Esophagus squamous epithelium (tissue), 5 donors: ENCODE results near the gene HECTD4. TPM values are rescaled to one million over a fixed set of nuclear protein-coding genes. Genes with fewer than 3 reads are reported as not detected.
"Not testable (repeated sequence)": the region's sequence is repeated elsewhere in the genome, so short reads cannot be mapped to it uniquely, and the experiment has no call there.

Experiments
- DNase-seq: peaks from one replicate; lab custom pipeline; 2025; lab: John Stamatoyannopoulos, UW
- H3K27ac ChIP-seq, 4 donors: fragments of 200-600 bp; sonication (generic); one replicate each; pipeline ENCODE4 v1.5.1; 2016 to 2019; ENCODE audit warnings: mild to moderate bottlenecking in 1 of 4
- H3K27me3 ChIP-seq, 4 donors: fragments of 200-600 bp; sonication (generic); 1 replicate in 3 of 4; 2 replicates in 1 of 4; pipeline versions ENCODE4 v1.5.1 to v1.6.0; 2017 to 2021; ENCODE audit warnings: antibody characterized with exemption in 1 of 4
- H3K36me3 ChIP-seq, 3 donors: fragments of 200-600 bp; sonication (generic); one replicate each; pipeline ENCODE4 v1.5.1; 2016 to 2019
- H3K4me1 ChIP-seq, 3 donors: fragments of 200-600 bp; sonication (generic); one replicate each; pipeline ENCODE4 v1.5.1; 2017 to 2019
- H3K4me3 ChIP-seq, 4 donors: fragments of 200-600 bp; sonication (generic); 1 replicate in 3 of 4; 2 replicates in 1 of 4; pipeline ENCODE4 v1.5.1; 2016 to 2019; ENCODE audit warnings: mild to moderate bottlenecking in 2 of 4, moderate library complexity in 1 of 4
- H3K9me3 ChIP-seq, 3 donors: fragments of 200-600 bp; sonication (generic); one replicate each; pipeline ENCODE4 v1.5.1; 2016 to 2019
- POLR2A ChIP-seq, 4 donors: fragments of 450-650 bp; IDR thresholded peaks; one replicate each; pipeline ENCODE4 v1.6.1; 2017; ENCODE audit warnings: antibody characterized with exemption in 4 of 4, mild to moderate bottlenecking in 4 of 4, moderate library complexity in 3 of 4
- WGBS, 2 donors: methylation state at CpG; one replicate each; pipeline ENCODE4 v1.1.5; 2018; 5-methylcytosine and 5-hydroxymethylcytosine counted together
- intact Hi-C: fragments of 100-400 bp; cut with DNase I; formaldehyde crosslinking; loops from one replicate; pipeline ENCODE4 v1.15.0; 2022
- total RNA-seq, 4 donors: library from RNA; depleted of rRNA; stranded (reverse); fragments of >200 nt; gene quantifications; one replicate each; pipeline ENCODE4 v1.1.0, GENCODE V29; 2016
- TF ChIP-seq, protein P1 (sequence below), 6 experiments: fragments of 450-650 bp in 4 of 6; fragments of 200-600 bp in 2 of 6; sonication (generic) in 2 of 6; IDR thresholded peaks; one replicate each; pipeline ENCODE4 v1.5.1; 2016 to 2019; ENCODE audit warnings: antibody characterized with exemption in 6 of 6, mild to moderate bottlenecking in 4 of 6, moderate library complexity in 4 of 6
- donor health status: DM: yes; HTN: yes; CAD: no.

HECTD4 gene
- total RNA-seq, 4 donors from 2014 or later, result 15.4 to 53.4 (median 33.4) TPM

- peaks cover 24 to 59% (median 25%) of the 10 kb centered on the region in 3 donors for H3K4me1 ChIP-seq
- WGBS, 2 donors, result 3% methylated on average over 11 to 15 of the region's 31 CpGs
- intact Hi-C loops, result no loop called here
- H3K27ac ChIP-seq, result peak overlapping the region; percentile 95 to 99 (median 99)
- no peaks in the 10 kb centered on the region for H3K27me3 ChIP-seq
- H3K9me3 ChIP-seq, result no peaks in the 10 kb centered on the region
- no peak for DNase-seq
- H3K4me3 ChIP-seq, result peak overlapping the region; percentile 82 to 100 (median 96)
- TF ChIP-seq, protein P1, sequence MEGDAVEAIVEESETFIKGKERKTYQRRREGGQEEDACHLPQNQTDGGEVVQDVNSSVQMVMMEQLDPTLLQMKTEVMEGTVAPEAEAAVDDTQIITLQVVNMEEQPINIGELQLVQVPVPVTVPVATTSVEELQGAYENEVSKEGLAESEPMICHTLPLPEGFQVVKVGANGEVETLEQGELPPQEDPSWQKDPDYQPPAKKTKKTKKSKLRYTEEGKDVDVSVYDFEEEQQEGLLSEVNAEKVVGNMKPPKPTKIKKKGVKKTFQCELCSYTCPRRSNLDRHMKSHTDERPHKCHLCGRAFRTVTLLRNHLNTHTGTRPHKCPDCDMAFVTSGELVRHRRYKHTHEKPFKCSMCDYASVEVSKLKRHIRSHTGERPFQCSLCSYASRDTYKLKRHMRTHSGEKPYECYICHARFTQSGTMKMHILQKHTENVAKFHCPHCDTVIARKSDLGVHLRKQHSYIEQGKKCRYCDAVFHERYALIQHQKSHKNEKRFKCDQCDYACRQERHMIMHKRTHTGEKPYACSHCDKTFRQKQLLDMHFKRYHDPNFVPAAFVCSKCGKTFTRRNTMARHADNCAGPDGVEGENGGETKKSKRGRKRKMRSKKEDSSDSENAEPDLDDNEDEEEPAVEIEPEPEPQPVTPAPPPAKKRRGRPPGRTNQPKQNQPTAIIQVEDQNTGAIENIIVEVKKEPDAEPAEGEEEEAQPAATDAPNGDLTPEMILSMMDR (IDR thresholded peaks at IDR 0.05), result no peak
- peak in 1 of 4 donors; percentile 2 for TF ChIP-seq POLR2A (IDR thresholded peaks at IDR 0.05)
- no peaks in the 10 kb centered on the region for H3K36me3 ChIP-seq
Measured at GRCh38 chr12:112419297-112420133, 37.3 kb upstream of the HECTD4 start.

- Histone ChIP-seq H3K27me3 (no peaks in the 10 kb centered on the region), H3K4me3 (peak within 1 kb of the TSS; percentile 82 to 100 (median 96)), H3K36me3 (no peaks in the 10 kb centered on the region), H3K4me1 (peaks cover 20 to 51% (median 25%) of the 10 kb centered on the region in 3 donors), H3K9me3 (no peaks in the 10 kb centered on the region), H3K27ac (peak within 1 kb of the TSS; percentile 95 to 99 (median 99))
- no CpG with 5 or more reads among the region's 89 CpGs for WGBS, 2 donors
- intact Hi-C loops, result no loop called here
- TF ChIP-seq, protein P1 (IDR thresholded peaks at IDR 0.05), result peak in 5 of 6 experiments; percentile 23 to 54 (median 36)
- TF ChIP-seq POLR2A (IDR thresholded peaks at IDR 0.05), result peak in 3 of 4 donors; percentile 90 to 93 (median 91)
- DNase-seq, result peak; percentile 25
Measured at GRCh38 chr12:112418608-112419296, 36.5 kb upstream of the HECTD4 start, which contains the start of gene PTPN11. PTPN11 (plus strand) TSS chr12:112418947; CDS start chr12:112419112, 165 bp downstream.

GRCh38 chr12:112418273-112418607 is 36.0 kb upstream of the HECTD4 start:
- Histone ChIP-seq H3K36me3 (no peaks in the 10 kb centered on the region), H3K9me3 (no peaks in the 10 kb centered on the region), H3K27me3 (no peaks in the 10 kb centered on the region), H3K4me3 (peak overlapping the region; percentile 82 to 100 (median 96)), H3K27ac (peak overlapping the region; percentile 95 to 99 (median 99)), H3K4me1 (peaks cover 20 to 48% (median 25%) of the 10 kb centered on the region in 3 donors)
- TF ChIP-seq, protein P1 (IDR thresholded peaks at IDR 0.05), result no peak
- no peak for TF ChIP-seq POLR2A (IDR thresholded peaks at IDR 0.05)
- intact Hi-C loops, result no loop called here
- no peak for DNase-seq
- WGBS, 2 donors, result 2 to 5% methylated on average over 11 to 12 of the region's 18 CpGs

- H3K4me3 ChIP-seq, DNase-seq, H3K36me3 ChIP-seq, H3K9me3 ChIP-seq, intact Hi-C loops, H3K27ac ChIP-seq, H3K27me3 ChIP-seq: not testable (repeated sequence)
- H3K4me1 ChIP-seq, result peaks cover 16 to 25% (median 18%) of the 10 kb centered on the region in 3 donors
- WGBS, 2 donors, result 76 to 90% methylated on average over 2 to 4 of the region's 4 CpGs
Measured at GRCh38 chr12:112415457-112415856, 33.2 kb upstream of the HECTD4 start.

- TF ChIP-seq, protein P1 (IDR thresholded peaks at IDR 0.05), result no peak
- no peak for TF ChIP-seq POLR2A (IDR thresholded peaks at IDR 0.05)
- intact Hi-C loops, result no loop called here
- WGBS, 2 donors, result 48 to 56% methylated on average over 2 of the region's 2 CpGs
- Histone ChIP-seq H3K36me3 (no peaks in the 10 kb centered on the region), H3K4me1 (peaks cover 6 to 13% (median 9%) of the 10 kb centered on the region in 3 donors), H3K4me3 (no peak overlapping the region), H3K27ac (no peak overlapping the region), H3K27me3 (no peaks in the 10 kb centered on the region), H3K9me3 (no peaks in the 10 kb centered on the region)
- no peak for DNase-seq
Measured at GRCh38 chr12:112413855-112414625, 31.8 kb upstream of the HECTD4 start.
